CMK (cell line): Measurements from ENCODE around the gene ARHGEF1.

Source experiments
- DNase-seq: peaks from one replicate; pipeline ENCODE4 v3.0.0-alpha.2; 2010; ENCODE audit warnings: low read depth

The ARHGEF1 gene

GRCh38 chr19:41882568-41883462 is at the start of gene ARHGEF1:
Gene ARHGEF1 (plus strand): TSS chr19:41883184. CDS start chr19:41888083, 4,899 bp downstream.
- no peak for DNase-seq

GRCh38 chr19:41837981-41838708 is 44.8 kb upstream of the ARHGEF1 start:
- no peak for DNase-seq

- no peak for DNase-seq
Measured at GRCh38 chr19:41839211-41839610, 43.8 kb upstream of the ARHGEF1 start.

- DNase-seq: no peak
Measured at GRCh38 chr19:41843371-41843770, 39.6 kb upstream of the ARHGEF1 start.

GRCh38 chr19:41844601-41845000 is 38.4 kb upstream of the ARHGEF1 start, which contains the start of gene LYPD4:
Gene LYPD4 (minus strand): TSS chr19:41844683. CDS start chr19:41839285, 5,398 bp downstream.
- no peak for DNase-seq

- no peak for DNase-seq
Measured at GRCh38 chr19:41845001-41845050, 38.2 kb upstream of the ARHGEF1 start, which contains the start of gene DMRTC2. Gene DMRTC2 (plus strand): TSS chr19:41845042. CDS start chr19:41847429, 2,387 bp downstream.

- DNase-seq: no peak
Measured at GRCh38 chr19:41845051-41845590, 37.9 kb upstream of the ARHGEF1 start.

GRCh38 chr19:41847351-41848105 is 35.5 kb upstream of the ARHGEF1 start:
- no peak for DNase-seq

- no peak for DNase-seq
Measured at GRCh38 chr19:41848666-41849065, 34.3 kb upstream of the ARHGEF1 start.

- DNase-seq: no peak
Measured at GRCh38 chr19:41849067-41849466, 33.9 kb upstream of the ARHGEF1 start.

- DNase-seq: no peak
Measured at GRCh38 chr19:41850381-41850780, 32.6 kb upstream of the ARHGEF1 start.

GRCh38 chr19:41851456-41851855 is 31.5 kb upstream of the ARHGEF1 start:
- no peak for DNase-seq

GRCh38 chr19:41853344-41853743 is 29.6 kb upstream of the ARHGEF1 start:
- DNase-seq: no peak

GRCh38 chr19:41853768-41854167 is 29.2 kb upstream of the ARHGEF1 start:
- no peak for DNase-seq

- no peak for DNase-seq
Measured at GRCh38 chr19:41859213-41859617, 23.8 kb upstream of the ARHGEF1 start.

- peak; percentile 97 for DNase-seq
Measured at GRCh38 chr19:41859618-41860418, 23.2 kb upstream of the ARHGEF1 start, which contains the start of gene RPS19. Gene RPS19 (plus strand): TSS chr19:41860255. CDS start chr19:41860775, 520 bp downstream.

- DNase-seq: no peak
Measured at GRCh38 chr19:41860419-41861115, 22.4 kb upstream of the ARHGEF1 start.

GRCh38 chr19:41861116-41861768 is 21.7 kb upstream of the ARHGEF1 start:
- no peak for DNase-seq

GRCh38 chr19:41861846-41862245 is 21.1 kb upstream of the ARHGEF1 start:
- DNase-seq: no peak

- no peak for DNase-seq
Measured at GRCh38 chr19:41862445-41862986, 20.5 kb upstream of the ARHGEF1 start.
